B cell (primary cell): ENCODE measurements around the gene RPS29. TPM values are rescaled to one million over a fixed set of nuclear protein-coding genes. Genes with fewer than 3 reads are reported as not detected.

Experiments used
- ATAC-seq: fragments of 200-7000 bp; cut with Tn5 transposase; one replicate; pipeline ENCODE4 v1.10.0; 2021; ENCODE audit warnings: low read depth, mild to moderate bottlenecking, moderate number of reproducible peaks, moderate library complexity
- CTCF ChIA-PET: fragments of 350-600 bp; sonication (Branson Sonifier 250); formaldehyde crosslinking; loops from one replicate; lab custom pipeline; 2021; ENCODE audit warnings: antibody characterized with exemption, inconsistent platforms; lab: Charles Lee
- POLR2A ChIA-PET: fragments of 350-600 bp; sonication (Branson Sonifier 250); formaldehyde crosslinking; loops from one replicate; lab custom pipeline; 2021; ENCODE audit warnings: antibody characterized with exemption; lab: Charles Lee
- DNase-seq: peaks from one replicate; pipeline ENCODE4 v3.0.0; 2013
- H2AFZ ChIP-seq: 2 replicates; pipeline ENCODE4 v1.6.1; 2012; ENCODE audit warnings: mild to moderate bottlenecking, low read depth, low read length; ENCODE audit not compliant: insufficient read depth, poor library complexity, severe bottlenecking
- H3K27ac ChIP-seq, 2 donors: 1 replicate in 1 of 2; 2 replicates in 1 of 2; pipeline ENCODE4 v1.5.1; 2012 to 2013; ENCODE audit warnings: low read length in 2 of 2, mild to moderate bottlenecking in 2 of 2, moderate library complexity in 1 of 2
- H3K27me3 ChIP-seq, 4 experiments: fragments of 200-600 bp in 1 of 4; sonication (generic) in 1 of 4; replicated peaks in 1 of 4; 1 replicate in 2 of 4; 2 replicates in 2 of 4; pipeline versions ENCODE4 v1.6.1 to v1.7.0; 2013 to 2016; ENCODE audit warnings: low read length in 3 of 4, mild to moderate bottlenecking in 2 of 4, mixed read lengths in 1 of 4, moderate library complexity in 1 of 4; ENCODE audit not compliant: insufficient read depth in 4 of 4, control insufficient read depth in 3 of 4; ENCODE audit errors: control extremely low read depth in 1 of 4
- H3K36me3 ChIP-seq, 2 experiments: replicated peaks in 1 of 2; 1 replicate in 1 of 2; 2 replicates in 1 of 2; pipeline versions ENCODE4 v1.6.1 to v1.7.1; 2013; ENCODE audit warnings: low read length in 1 of 2; ENCODE audit not compliant: insufficient read depth in 2 of 2, control insufficient read depth in 1 of 2; ENCODE audit errors: control extremely low read depth in 1 of 2, extremely low read depth in 1 of 2
- H3K4me1 ChIP-seq, 2 donors: fragments of 200-600 bp in 1 of 2; sonication (generic) in 1 of 2; 1 replicate in 1 of 2; 2 replicates in 1 of 2; pipeline versions ENCODE4 v1.5.1 to v1.6.1; 2013 to 2017; ENCODE audit warnings: low read length in 2 of 2; ENCODE audit not compliant: control insufficient read depth in 2 of 2, insufficient read depth in 2 of 2
- H3K4me2 ChIP-seq: replicated peaks from 2 replicates; pipeline ENCODE3; 2012; ENCODE audit warnings: mild to moderate bottlenecking, low read depth, low read length; ENCODE audit not compliant: poor library complexity, severe bottlenecking
- H3K4me3 ChIP-seq, 5 experiments: fragments of 200-600 bp in 1 of 5; sonication (generic) in 1 of 5; 1 replicate in 3 of 5; 2 replicates in 2 of 5; pipeline versions ENCODE4 v1.5.1 to v1.7.0; 2011 to 2016; ENCODE audit warnings: low read length in 4 of 5, mild to moderate bottlenecking in 4 of 5, low read depth in 2 of 5, control low read depth in 1 of 5, moderate library complexity in 1 of 5; ENCODE audit not compliant: insufficient read depth in 1 of 5; ENCODE audit errors: control extremely low read depth in 1 of 5, extremely low read depth in 1 of 5
- H3K79me2 ChIP-seq: fragments of 200-600 bp; sonication (generic); one replicate; pipeline ENCODE4 v1.6.0; 2016; ENCODE audit warnings: low read length; ENCODE audit not compliant: control insufficient read depth, insufficient read depth
- H3K9ac ChIP-seq: fragments of 200-600 bp; sonication (generic); 2 replicates; pipeline ENCODE4 v1.6.1; 2017; ENCODE audit warnings: mild to moderate bottlenecking, low read length, moderate library complexity
- H3K9me3 ChIP-seq, 3 donors: one replicate each; pipeline versions ENCODE4 v1.6.1 to v1.7.1; 2013; ENCODE audit warnings: low read length in 2 of 3; ENCODE audit not compliant: control insufficient read depth in 2 of 3, insufficient read depth in 1 of 3; ENCODE audit errors: control extremely low read depth in 1 of 3
- H4K20me1 ChIP-seq: 2 replicates; pipeline ENCODE4 v1.6.0; 2012; ENCODE audit warnings: mild to moderate bottlenecking, low read length; ENCODE audit not compliant: insufficient read depth, control insufficient read depth, poor library complexity, severe bottlenecking
- H3K27ac Mint-ChIP-seq: one replicate; pipeline ENCODE4 v1.8.0; 2021; ENCODE audit warnings: mixed read lengths
- H3K27me3 Mint-ChIP-seq: one replicate; pipeline ENCODE4 v1.8.0; 2021; ENCODE audit warnings: mixed read lengths
- H3K4me1 Mint-ChIP-seq: one replicate; pipeline ENCODE4 v1.8.0; 2021; ENCODE audit warnings: mixed read lengths
- H3K4me3 Mint-ChIP-seq: one replicate; pipeline ENCODE4 v1.8.0; 2021; ENCODE audit warnings: mixed read lengths
- H3K9me3 Mint-ChIP-seq: one replicate; pipeline ENCODE4 v1.8.0; 2022; ENCODE audit warnings: mixed read lengths; ENCODE audit not compliant: insufficient read depth
- EZH2 ChIP-seq: IDR thresholded peaks from 2 replicates; pipeline ENCODE4 v1.6.1; 2012; ENCODE audit warnings: borderline replicate concordance, low read depth, mild to moderate bottlenecking, moderate library complexity, low read length; ENCODE audit not compliant: insufficient read depth, poor library complexity, severe bottlenecking
- WGBS: methylation state at CpG from one replicate; pipeline ENCODE4 v1.1.5; 2013; ENCODE audit warnings: missing lambda C conversion rate; ENCODE audit not compliant: insufficient coverage; 5-methylcytosine and 5-hydroxymethylcytosine counted together
- intact Hi-C: fragments of 100-400 bp; cut with micrococcal nuclease; formaldehyde crosslinking; loops from one replicate; pipeline ENCODE4 v1.10.0; 2022
- polyA plus RNA-seq: library from polyadenylated mRNA; depleted of rRNA; stranded (reverse); fragments of >200 nt; gene quantifications from 2 replicates; pipeline ENCODE4 v1.2.3, GENCODE V29; 2012
- total RNA-seq, 2 donors: library from RNA; stranded (reverse); fragments of 120-200 nt in 1 of 2; gene quantifications; 1 replicate in 1 of 2; 2 replicates in 1 of 2; pipeline versions ENCODE4 v1.2.3 to v1.2.4, GENCODE V29; 2013 to 2022
- TF ChIP-seq, protein P1 (sequence below): fragments of 200-600 bp; IDR thresholded peaks from one replicate; pipeline ENCODE4 v1.8.0; 2022; ENCODE audit warnings: antibody characterized with exemption, mild to moderate bottlenecking

RPS29 gene
- total and polyA plus RNA-seq, 2 donors (not counting 1 experiment from before 2014, with no cell fraction given) = 2,873 to 29,966 TPM

DNA sequence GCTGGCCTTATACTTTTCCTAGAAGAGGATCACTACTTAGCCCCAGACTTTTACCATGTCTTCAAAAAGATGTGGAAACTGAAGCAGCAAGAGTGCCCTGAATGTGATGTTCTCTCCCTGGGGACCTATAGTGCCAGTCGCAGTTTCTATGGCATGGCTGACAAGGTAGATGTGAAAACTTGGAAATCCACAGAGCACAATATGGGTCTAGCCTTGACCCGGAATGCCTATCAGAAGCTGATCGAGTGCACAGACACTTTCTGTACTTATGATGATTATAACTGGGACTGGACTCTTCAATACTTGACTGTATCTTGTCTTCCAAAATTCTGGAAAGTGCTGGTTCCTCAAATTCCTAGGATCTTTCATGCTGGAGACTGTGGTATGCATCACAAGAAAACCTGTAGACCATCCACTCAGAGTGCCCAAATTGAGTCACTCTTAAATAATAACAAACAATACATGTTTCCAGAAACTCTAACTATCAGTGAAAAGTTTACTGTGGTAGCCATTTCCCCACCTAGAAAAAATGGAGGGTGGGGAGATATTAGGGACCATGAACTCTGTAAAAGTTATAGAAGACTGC, 35.9 kb upstream of the RPS29 start:
- TF ChIP-seq, protein P1, sequence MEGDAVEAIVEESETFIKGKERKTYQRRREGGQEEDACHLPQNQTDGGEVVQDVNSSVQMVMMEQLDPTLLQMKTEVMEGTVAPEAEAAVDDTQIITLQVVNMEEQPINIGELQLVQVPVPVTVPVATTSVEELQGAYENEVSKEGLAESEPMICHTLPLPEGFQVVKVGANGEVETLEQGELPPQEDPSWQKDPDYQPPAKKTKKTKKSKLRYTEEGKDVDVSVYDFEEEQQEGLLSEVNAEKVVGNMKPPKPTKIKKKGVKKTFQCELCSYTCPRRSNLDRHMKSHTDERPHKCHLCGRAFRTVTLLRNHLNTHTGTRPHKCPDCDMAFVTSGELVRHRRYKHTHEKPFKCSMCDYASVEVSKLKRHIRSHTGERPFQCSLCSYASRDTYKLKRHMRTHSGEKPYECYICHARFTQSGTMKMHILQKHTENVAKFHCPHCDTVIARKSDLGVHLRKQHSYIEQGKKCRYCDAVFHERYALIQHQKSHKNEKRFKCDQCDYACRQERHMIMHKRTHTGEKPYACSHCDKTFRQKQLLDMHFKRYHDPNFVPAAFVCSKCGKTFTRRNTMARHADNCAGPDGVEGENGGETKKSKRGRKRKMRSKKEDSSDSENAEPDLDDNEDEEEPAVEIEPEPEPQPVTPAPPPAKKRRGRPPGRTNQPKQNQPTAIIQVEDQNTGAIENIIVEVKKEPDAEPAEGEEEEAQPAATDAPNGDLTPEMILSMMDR = no peak
- no peak for TF ChIP-seq EZH2
- intact Hi-C loops = no loop called here
- H3K4me3 Mint-ChIP-seq = peak overlapping the region; percentile 99
- no peak overlapping the region for H2AFZ ChIP-seq
- POLR2A ChIA-PET = interaction anchor here (0.6 to 3.4 kb wide), 2 partner anchors 11 to 27 kb away, joined by 3 to 88 read pairs; partner anchors contain the start of gene DNAAF2
- peaks cover 31 to 44% of the 10 kb centered on the region in 2 donors for H3K4me1 ChIP-seq
- peaks cover 77% of the 10 kb centered on the region for H3K79me2 ChIP-seq
- no peaks in the 10 kb centered on the region for H3K27me3 ChIP-seq
- no peak overlapping the region for H3K27ac ChIP-seq
- peak overlapping the region; percentile 99 for H3K27ac Mint-ChIP-seq
- 53% methylated on average over 3 of the region's 3 CpGs for WGBS
- peak overlapping the region in 4 of 5 experiments; percentile 52 to 99 (median 94) for H3K4me3 ChIP-seq
- no peak for ATAC-seq
- H3K9me3 ChIP-seq = no peaks in the 10 kb centered on the region
- peak overlapping the region; percentile 94 for H3K9ac ChIP-seq
- H3K27me3 Mint-ChIP-seq = no peaks in the 10 kb centered on the region
- CTCF ChIA-PET = interaction anchor here (1.7 to 6.8 kb wide), 5 partner anchors 10 to 160 kb away, joined by 4 to 93 read pairs (median 21); partner anchors contain the start of genes DNAAF2 and RPS29
- H3K36me3 ChIP-seq = peaks cover 5 to 21% of the 10 kb centered on the region in 2 experiments
- DNase-seq = peak; percentile 14
- H3K9me3 Mint-ChIP-seq = no peaks in the 10 kb centered on the region
- H3K4me2 ChIP-seq = peak overlapping the region; percentile 88
- peaks cover 62% of the 10 kb centered on the region for H3K4me1 Mint-ChIP-seq
- H4K20me1 ChIP-seq = peaks cover 36% of the 10 kb centered on the region
